AG09319 (cell line): ENCODE data around the gene PGLYRP1.

Experiments used
- DNase-seq: peaks from one replicate; pipeline ENCODE4 v3.0.0-alpha.2; 2010; ENCODE audit warnings: low read depth; ENCODE audit errors: extremely low read depth
- TF ChIP-seq, protein P1 (sequence below): IDR thresholded peaks from 2 replicates; pipeline ENCODE4 v1.5.1; 2011; ENCODE audit warnings: low read depth, mild to moderate bottlenecking, inconsistent platforms, low read length, moderate library complexity

PGLYRP1 gene

DNA sequence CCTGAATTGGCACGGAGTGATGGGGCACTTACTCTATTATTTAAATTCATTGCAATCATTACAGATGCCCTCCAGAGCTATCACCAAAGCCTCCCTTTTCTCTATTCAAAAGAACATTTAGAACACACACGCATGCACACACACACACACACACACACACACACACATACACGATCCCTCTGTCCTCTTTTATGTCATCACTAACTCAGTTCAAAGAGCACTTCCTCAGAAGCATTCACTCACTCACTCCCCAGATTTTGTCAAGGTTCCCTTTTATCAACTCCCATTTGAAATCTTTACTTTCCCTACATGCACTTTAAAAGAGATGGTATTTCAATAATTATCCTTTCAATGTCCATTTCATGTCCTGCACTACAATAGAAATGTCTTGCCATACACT, 40.3 kb upstream of the PGLYRP1 start:
- TF ChIP-seq, protein P1, sequence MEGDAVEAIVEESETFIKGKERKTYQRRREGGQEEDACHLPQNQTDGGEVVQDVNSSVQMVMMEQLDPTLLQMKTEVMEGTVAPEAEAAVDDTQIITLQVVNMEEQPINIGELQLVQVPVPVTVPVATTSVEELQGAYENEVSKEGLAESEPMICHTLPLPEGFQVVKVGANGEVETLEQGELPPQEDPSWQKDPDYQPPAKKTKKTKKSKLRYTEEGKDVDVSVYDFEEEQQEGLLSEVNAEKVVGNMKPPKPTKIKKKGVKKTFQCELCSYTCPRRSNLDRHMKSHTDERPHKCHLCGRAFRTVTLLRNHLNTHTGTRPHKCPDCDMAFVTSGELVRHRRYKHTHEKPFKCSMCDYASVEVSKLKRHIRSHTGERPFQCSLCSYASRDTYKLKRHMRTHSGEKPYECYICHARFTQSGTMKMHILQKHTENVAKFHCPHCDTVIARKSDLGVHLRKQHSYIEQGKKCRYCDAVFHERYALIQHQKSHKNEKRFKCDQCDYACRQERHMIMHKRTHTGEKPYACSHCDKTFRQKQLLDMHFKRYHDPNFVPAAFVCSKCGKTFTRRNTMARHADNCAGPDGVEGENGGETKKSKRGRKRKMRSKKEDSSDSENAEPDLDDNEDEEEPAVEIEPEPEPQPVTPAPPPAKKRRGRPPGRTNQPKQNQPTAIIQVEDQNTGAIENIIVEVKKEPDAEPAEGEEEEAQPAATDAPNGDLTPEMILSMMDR, result no peak
- DNase-seq, result no peak

DNA sequence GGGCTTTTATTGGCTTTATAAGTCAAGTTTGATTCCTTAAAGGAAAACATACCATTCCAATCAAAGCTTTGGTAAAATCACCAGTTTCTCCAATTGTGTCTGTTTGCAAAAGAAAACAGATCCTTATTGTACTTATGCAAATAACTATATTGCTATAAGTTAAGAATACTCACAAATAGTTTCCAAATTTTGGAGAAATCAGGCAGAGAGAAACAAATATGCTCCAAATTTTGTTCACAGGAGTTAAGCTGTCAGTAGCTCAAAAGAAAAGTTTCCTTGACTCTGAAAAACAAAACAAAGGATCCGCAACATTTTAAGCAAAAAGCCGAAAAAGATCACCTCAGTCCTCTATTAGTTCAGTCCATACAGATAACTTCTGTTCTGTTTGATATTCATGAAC, 37.2 kb upstream of the PGLYRP1 start:
- TF ChIP-seq, protein P1, result no peak

DNA sequence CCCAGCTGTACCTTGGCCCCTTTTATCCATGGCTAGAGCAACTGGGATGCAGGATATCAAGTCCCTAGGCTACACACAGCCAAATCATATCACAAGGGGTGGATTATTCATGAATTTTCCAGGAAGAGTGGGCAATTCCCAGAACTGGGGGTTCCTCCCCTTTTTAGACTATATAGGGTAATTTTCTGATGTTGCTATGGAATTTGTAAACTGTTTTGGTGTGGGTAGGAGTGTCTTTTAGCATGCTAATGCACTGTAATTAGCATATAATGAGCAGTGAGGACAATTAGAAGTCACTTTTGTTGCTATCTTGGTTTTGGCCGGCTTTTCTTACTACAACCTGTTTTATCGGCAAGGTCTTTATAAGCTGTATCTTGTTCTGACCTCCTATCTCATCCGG, 35.9 kb upstream of the PGLYRP1 start:
- DNase-seq, result no peak
- TF ChIP-seq, protein P1, result no peak

More for the DNA sequence above, 37.2 kb upstream of the PGLYRP1 start:
- no peak for DNase-seq

DNA sequence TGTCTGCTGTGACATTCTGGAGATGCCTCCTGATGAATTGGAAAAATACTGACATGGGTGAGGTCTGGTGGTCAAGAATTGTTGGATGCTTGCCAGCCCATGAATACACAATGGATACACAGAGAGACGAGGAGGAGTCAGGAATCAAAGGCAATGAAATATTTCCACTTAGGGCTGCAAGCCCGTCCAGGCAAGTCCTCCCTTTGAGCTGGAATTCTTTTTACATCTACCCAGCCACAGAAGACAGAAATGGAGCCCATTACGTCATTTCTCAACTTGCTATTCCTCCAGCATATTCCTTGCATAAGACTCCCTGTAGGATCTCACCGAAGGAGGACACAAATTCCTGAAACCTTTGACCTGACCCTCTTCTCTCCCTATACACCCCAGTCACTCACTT, 33.7 kb upstream of the PGLYRP1 start:
- DNase-seq, result no peak
- TF ChIP-seq, protein P1, result no peak

DNA sequence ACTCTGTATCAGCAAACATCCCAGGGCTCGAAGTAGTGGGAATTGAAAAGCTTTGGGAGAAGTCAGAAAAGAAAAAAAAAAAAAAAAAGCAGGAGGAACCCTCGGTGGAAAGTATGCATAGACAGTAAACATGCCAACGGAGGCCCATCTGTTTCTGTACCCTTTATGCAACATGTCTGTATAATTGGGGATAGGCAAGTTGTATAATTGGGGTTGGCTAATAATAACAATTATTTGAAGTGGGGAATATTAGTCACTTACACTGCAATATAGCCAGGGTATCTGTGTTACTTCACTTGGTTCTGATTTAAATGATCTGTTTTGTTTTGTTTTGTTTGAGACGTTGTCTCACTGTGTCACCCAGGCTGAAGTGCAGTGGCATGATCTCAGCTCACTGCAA, 30.0 kb upstream of the PGLYRP1 start:
- TF ChIP-seq, protein P1, result no peak

DNA sequence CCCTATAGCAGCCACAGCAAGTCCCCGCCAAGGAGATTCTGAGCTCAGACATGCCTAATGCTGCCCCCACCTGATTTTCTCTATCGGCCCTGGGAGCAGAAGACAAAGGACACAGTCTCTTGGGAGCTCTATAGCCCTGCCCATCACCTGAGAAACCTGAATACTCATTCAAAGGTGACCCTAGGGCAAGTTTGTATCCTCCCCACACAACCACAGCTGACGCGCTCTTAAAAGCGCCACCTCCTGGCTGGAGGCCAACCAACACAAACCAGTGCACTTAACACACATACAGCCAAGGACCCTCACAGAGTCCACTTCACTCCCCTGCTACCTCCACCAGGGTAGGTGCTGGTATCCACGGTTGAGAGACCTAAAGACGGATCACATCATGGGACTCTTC, 26.7 kb upstream of the PGLYRP1 start:
- no peak for DNase-seq

More for the DNA sequence above, 30.0 kb upstream of the PGLYRP1 start:
- no peak for DNase-seq

DNA sequence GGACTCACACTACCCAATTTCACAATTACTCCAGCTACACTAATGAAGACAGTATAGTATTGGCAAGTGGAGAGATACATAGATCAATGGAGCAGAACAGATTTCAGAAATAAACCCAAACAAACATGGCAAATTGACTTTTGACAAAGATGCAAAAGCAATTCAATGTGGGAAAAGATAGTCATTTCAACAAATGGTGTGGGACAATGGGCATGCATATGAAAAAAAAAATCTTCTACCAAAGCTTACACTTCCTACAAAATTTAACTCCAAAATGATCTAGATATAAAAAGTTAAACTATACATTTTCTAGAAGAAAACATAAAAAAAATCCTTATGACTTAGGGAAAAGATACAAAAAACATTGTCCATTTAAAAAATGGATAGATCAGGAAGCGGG, 20.7 kb upstream of the PGLYRP1 start:
- TF ChIP-seq, protein P1, result no peak
- no peak for DNase-seq

More for the DNA sequence above, 26.7 kb upstream of the PGLYRP1 start:
- TF ChIP-seq, protein P1, result no peak
